Stimulated activated CD4-positive, alpha-beta T cell treated with anti-CD3 and anti-CD28 coated beads, TNF-alpha, amount 100 ng/mL, for 24 hours (primary cell): ENCODE measurements around the gene RABL6.
"Not testable (repeated sequence)": the region's sequence is repeated elsewhere in the genome, so short reads cannot be mapped to it uniquely, and the experiment has no call there.

ENCODE experiments used
- DNase-seq, 3 experiments: peaks; one replicate each; pipeline ENCODE4 v3.0.0-alpha.2; 2020; ENCODE audit warnings: low read depth in 3 of 3

RABL6 gene

DNA sequence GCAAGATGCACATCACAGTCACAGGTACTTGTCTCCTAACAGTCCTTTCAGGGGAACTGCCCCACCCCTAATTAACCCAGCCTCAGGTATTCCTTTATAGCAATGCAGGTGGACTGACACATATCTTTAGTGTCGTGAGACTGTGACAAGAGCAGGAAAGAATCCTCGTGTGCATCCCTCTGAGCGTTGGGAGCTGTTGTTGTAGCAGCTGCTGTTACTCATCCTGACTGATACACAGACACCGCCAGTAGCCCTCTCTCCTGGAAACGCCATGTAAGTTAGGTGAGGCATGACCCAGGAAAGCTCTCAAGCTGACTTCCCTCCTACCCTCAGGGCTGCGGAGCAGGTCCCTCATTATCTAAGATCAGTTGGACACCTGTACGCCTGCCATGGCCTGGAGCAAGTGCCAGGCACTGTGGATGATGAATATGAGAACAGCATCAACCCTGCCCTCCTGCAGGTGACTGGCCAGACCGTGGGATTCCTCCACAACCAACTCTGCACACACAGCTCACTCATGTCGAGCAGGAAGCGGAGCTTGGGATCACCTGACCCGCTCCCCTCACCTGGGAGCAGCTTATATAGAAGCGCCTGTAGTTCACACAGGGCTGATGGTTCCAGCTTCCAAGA is 33.2 kb upstream of the RABL6 start:
- no peak for DNase-seq

DNA sequence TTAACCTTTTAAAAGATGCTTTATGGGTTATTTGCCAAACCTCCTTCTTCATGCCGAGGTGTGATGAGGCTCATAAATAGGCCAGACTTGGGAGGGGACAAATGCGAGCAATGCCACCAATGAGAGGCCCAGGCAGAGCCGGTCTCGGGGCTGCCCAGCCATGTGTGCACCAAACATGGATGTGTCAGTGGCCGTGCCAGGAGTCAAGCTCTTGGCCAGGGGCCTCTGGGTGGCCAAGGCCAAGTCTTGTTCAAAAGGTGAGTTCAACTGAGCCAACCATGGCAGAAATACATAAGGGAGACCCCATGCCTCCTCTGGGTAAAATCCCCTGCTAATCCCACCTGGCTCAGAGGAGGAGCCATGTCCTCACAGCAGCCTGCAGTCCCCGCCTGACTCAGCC is 32.6 kb upstream of the RABL6 start:
- DNase-seq, result no peak

GRCh38 chr9:136776947-136777346 is 30.8 kb upstream of the RABL6 start:
- no peak for DNase-seq

DNA sequence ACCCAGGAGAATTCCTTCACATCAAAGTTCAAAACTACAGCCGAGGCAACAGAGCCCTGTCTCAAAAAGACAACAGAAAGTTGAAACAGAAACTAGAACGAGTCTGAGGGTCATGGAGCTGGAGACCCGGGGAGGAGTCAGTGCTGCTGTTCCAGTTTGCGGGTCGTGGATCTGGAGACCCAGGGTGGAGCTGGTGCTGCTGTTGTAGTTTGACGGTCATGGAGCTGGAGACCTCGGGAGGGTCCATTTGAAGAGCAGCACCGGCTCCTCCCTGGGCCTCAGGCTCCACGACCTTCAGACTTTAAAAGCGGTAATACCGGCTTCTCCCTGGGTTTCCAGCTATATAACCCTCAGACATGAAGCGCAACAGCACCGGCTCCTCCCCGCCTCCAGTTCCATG is 30.4 kb upstream of the RABL6 start:
- no peak for DNase-seq

DNA sequence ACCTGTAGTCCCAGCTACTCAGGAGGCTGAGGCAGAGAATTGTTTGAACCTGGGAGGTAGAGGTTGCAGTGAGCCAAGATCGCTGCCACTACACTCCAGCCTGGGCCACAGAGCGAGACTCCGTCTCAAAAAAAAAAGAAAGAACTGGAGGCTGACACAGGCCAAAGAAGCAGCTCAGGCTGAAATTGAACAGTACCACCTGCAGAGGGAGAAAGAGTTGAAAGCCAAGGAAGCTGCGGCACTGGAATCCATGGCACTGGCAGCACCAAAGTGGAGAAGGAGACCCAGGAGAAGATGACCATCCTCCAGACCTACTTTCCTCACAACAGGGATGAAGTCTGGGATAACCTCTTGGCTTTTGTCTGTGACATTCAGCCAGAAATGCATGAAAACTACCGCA is 27.9 kb upstream of the RABL6 start:
- no peak for DNase-seq

GRCh38 chr9:136782452-136782851 is 25.3 kb upstream of the RABL6 start:
- no peak for DNase-seq

DNA sequence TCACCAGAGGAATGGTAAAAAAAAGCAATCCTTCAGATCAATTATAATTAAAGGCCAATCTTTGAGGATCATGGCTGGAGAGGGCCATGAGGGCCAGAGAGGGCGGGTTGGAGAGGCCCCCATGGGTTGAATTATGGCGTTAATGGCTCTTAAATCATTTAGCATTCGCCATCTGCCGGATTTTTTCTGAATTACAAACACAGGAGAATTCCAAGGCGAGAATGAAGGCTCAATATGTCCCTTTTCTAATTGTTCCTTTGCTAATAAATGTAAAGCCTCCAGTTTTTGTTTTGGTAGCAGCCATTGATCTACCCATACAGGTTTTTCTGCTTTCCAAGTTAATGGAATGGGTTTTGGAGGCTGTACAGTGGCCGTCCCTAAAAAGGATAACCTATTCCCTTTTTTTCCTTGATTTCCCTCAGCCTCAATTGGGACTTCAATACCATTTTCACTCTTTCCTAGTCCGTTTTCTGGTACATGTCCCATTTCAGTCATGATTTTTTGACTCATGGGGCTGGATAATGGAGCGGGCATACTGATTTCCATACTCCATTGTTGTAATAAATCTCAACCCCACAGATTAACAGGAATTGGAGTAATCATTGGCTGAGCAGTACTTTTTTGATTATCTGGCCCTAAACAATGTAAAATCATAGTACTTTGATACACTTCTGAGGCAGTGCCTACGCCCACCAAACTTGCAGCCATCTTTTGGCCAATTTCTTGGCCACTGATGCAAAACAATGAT is 23.3 kb upstream of the RABL6 start:
- no peak for DNase-seq

- DNase-seq, result no peak
These were observed 22.8 kb upstream of the RABL6 start for GRCh38 chr9:136784997-136785361.

GRCh38 chr9:136785565-136786355 is 22.0 kb upstream of the RABL6 start:
- not testable (repeated sequence) for DNase-seq

- DNase-seq, result no peak
These were observed 21.3 kb upstream of the RABL6 start for GRCh38 chr9:136786451-136786850.

DNA sequence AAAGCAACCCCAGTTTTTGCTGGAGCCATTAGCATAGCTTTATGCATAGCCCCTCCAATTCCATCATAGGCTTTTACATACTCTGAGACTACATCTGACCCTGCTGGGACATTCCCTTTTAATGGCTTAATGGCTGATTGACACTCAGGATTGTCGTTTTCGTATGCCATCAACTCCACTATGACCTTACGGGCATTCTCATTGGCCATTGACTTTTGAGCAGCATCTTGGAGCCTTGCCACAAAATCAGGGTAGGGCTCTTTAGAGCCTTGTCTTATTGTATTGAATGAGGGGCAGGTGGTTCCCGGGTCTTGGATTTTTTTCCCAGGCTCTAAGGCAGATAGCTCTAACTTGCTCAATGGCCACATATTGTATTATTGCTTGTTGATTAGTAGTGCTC is 20.8 kb upstream of the RABL6 start:
- DNase-seq, result not testable (repeated sequence)

DNA sequence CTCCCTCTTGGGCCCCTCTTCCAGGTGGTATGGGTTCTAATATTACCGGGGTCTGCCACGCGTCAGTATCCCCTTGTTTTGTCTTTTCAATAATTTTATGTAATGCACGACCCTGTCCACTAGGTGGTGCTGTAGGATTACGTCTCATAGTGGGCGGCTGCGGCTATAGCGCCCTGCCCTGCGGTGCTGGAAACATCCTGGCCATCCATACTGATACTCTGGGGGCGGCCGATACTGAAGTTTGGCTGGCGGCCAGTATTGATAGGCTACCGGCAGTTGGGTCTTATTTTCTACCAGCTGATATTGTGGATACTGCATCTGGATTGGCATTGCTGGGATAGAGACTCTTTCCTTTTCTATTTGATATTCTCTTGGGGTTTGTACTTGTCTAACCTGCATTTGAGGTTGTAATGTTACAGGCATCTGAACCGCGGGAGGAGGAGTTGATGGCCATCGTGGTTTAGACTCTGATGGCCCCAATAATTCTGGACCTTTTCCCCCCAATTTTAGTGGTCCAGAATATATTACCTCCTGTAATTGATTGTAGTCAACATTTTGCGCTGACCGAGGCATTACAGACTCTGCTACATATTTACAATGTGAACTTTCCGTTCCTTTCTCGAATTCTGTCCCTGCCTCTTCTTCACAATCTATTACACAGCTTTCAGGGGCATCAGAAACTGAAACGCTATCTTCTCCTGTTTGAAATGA is 19.9 kb upstream of the RABL6 start:
- peak; percentile 50 to 62 (median 61) for DNase-seq

- DNase-seq, result not testable (repeated sequence)
These were observed 18.9 kb upstream of the RABL6 start for GRCh38 chr9:136788644-136789522.

DNA sequence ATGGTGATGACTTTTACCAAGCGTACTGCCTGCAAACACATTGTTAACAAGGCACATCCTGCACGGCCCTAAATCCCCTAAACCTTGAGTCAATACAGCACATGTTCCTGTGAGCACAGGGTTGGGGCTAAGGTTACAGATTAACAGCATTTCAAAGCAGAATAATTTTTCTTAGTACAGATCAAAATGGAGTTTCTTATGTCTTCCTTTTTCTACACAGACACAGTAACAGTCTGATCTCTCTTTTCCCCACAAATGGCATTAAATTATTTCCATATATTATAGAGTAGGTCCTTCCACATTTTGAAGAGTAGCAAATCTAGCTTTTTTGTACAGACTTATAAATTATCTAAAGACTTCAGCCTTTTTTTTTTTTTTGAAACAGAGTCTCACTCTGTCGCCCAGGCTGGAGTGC is 18.2 kb upstream of the RABL6 start:
- no peak for DNase-seq

- DNase-seq, result peak; percentile 100
These were observed 16.9 kb upstream of the RABL6 start, which contains the start of gene TMEM141 for GRCh38 chr9:136790640-136791515. TMEM141 (plus strand) TSS chr9:136791344; CDS start chr9:136791371, 27 bp downstream.

GRCh38 chr9:136791516-136792276 is 16.1 kb upstream of the RABL6 start:
- DNase-seq, result peak in 2 of 3 experiments; percentile 48 to 64

- DNase-seq, result no peak
These were observed 15.2 kb upstream of the RABL6 start for GRCh38 chr9:136792321-136793085.
